ENCODE measurements around the gene RNF208.

- TF ChIP-seq CTCF (IDR thresholded peaks at IDR 0.05) (no peak), POLR2A (IDR thresholded peaks at IDR 0.05) (no peak)
Observed at GRCh38 chr9:137221506-137222111, 431 bp downstream of the RNF208 start.
